Midbrain (tissue), 1 donor: Measurements from ENCODE around the gene EHMT1.
"Not testable (repeated sequence)": the region's sequence is repeated elsewhere in the genome, so short reads cannot be mapped to it uniquely, and the experiment has no call there.

Experiments
- DNase-seq: peaks from one replicate; lab custom pipeline; 2025; lab: John Stamatoyannopoulos, UW

EHMT1 gene

DNA sequence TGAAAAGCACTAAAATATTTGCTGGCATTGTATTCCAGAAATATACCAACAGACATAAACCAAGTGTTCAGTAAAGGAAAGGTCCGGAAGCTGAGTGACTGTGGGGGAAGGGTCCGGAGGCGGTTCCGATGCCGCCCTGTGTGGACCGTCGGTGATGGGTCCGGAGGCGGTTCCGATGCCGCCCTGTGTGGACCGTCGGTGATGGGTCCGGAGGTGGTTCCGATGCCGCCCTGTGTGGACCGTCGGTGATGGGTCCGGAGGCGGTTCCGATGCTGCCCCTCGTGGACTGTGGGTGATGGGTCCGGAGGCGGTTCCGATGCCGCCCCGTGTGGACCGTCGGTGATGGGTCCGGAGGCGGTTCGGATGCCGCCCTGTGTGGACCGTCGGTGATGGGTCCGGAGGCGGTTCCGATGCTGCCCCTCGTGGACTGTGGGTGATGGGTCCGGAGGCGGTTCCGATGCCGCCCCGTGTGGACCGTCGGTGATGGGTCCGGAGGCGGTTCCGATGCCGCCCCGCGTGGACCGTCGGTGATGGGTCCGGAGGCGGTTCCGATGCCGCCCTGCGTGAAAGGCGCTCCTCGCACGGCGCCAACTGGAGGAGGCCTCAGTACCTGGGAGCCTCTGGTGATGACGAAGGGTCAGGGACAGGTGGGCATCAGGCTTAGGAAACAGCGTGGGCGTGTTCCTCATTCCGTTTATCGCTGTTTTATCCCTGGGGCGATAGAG, 191.1 kb downstream of the EHMT1 start:
- DNase-seq = not testable (repeated sequence)

GRCh38 chr9:137811283-137811870, 192.6 kb downstream of the EHMT1 start:
- no peak for DNase-seq

GRCh38 chr9:137812356-137813023, 193.7 kb downstream of the EHMT1 start:
- no peak for DNase-seq

DNA sequence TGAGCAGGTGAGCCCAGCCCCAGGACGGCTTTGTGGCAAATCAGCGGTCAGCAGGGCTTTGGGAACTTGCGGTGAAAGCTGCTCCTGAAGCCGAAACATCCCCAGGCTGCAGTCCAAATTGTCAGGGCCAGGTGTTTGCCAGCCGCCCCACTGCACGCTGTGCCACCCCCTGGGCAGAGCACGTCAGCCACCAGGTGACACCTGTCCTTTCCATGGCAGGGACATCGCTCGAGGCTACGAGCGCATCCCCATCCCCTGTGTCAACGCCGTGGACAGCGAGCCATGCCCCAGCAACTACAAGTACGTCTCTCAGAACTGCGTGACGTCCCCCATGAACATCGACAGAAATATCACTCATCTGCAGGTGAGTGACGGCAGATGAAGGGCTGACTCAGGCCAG, 194.4 kb downstream of the EHMT1 start:
- no peak for DNase-seq

DNA sequence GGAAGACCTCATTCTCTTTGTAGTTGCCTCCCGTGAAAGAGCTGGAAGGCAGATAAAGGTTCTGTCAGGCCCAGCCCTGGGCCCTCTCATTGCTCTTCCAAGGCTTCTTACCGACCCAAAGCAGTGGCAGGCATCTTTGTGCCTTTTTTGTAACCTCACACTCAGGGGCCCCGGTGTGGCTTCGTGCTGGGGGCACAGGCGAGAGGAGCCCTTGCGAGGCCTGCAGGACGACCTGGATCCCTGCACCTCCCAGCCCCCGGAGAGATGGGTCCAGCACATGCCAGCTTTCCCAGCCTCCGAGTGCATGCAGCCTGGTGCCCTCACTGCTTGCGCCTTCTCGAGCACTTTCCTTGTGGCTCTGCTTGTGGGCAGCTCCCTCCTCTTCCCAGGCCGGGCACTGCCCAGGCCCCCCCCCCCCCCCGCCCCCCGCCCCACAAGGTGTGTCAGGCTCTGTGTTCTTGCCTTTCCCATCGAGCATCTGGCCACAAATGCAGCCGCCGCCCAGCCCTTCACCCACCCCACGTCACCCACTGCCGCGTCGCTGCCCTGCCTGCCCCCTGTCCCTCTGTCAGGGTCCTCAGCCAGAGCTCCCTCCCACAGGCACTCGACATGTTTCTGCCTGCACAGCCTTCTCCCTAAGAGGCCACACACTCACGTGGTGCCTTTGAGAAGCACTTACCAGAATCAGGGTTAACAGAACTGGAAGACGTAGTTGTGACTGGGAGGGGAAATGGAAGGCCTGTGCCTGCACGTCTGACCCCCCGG, 195.0 kb downstream of the EHMT1 start:
- DNase-seq = no peak

DNA sequence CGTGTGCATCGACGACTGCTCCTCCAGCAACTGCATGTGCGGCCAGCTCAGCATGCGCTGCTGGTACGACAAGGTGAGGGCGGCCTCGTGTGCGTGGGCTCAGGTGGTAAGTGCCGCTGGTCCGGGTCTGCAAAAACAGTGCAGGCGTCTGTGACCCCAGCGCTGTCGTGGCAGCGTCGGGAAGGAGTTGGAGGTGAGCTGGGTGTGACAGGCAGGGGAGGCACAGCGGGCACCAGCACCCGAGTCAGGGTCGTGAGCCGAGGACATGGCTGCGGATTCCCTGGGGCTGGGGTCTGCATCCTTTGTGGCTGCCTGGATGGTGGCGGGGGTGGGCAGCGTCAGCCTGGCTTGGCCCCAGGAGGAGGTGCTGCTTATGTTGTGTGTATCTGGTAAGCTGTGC, 195.6 kb downstream of the EHMT1 start:
- no peak for DNase-seq

DNA sequence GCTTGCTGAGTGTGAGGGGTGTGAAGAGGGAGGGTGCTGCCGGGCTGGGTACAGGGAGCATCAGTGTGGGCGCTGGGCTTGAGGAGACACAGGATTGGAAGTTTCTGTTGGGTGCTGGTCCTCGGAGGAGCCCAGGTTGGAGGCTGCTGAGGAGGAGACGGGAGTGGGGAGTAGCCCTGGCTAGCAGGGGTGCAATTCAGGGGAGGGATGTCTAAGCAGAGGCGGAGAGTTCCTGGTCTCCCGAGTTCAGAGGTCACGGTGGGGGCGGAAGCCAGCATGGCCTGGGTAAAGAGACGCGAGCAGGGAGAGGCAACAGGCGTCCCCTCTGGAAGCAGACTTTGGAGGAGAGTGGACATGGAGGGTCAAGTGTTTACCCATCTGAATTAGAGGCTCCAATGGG, 196.0 kb downstream of the EHMT1 start:
- DNase-seq = no peak

DNA sequence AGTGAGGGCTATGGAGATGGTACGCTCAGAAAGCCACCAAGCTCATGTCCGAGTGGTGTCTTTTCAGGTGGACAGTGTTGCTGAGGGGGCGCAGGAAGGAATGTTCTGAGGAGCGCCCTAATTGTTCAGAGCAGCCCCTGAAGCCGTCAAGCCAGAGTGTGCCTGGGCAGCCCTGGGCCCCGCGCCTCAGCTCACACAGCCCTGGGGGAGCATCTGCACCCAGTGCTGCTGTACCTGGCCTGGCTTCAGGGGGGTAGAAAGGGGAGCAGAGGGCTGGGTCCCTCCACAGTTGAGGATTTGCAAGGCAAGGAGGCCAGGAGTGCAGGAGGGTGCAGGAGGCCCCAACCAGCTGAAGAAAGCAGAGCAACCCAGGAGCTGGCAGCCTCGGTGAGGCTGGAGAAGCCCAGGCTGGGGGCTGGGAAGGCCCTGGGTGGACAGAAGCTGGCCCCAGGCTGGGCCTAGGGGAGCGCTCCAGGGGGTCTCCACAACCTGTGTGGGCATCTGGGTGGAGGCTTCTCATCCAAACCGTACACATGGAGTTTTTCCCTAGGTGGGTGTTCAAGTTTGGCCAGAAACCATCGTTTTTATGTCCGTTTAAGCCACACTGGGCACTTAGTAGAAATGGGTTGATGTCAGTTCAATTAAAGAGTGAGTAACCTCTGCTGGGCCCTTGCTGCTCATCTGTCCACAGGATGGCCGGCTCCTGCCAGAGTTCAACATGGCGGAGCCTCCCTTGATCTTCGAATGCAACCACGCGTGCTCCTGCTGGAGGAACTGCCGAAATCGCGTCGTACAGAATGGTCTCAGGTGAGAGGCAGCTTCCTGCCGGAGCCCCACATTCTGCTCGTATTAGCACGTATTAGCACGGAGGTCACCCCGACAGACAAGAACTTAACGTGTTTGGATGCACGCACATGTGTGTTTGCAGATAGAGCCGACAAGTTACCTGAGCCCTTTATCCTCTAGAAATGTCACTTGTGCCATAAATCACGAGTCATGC, 196.8 kb downstream of the EHMT1 start:
- no peak for DNase-seq

DNA sequence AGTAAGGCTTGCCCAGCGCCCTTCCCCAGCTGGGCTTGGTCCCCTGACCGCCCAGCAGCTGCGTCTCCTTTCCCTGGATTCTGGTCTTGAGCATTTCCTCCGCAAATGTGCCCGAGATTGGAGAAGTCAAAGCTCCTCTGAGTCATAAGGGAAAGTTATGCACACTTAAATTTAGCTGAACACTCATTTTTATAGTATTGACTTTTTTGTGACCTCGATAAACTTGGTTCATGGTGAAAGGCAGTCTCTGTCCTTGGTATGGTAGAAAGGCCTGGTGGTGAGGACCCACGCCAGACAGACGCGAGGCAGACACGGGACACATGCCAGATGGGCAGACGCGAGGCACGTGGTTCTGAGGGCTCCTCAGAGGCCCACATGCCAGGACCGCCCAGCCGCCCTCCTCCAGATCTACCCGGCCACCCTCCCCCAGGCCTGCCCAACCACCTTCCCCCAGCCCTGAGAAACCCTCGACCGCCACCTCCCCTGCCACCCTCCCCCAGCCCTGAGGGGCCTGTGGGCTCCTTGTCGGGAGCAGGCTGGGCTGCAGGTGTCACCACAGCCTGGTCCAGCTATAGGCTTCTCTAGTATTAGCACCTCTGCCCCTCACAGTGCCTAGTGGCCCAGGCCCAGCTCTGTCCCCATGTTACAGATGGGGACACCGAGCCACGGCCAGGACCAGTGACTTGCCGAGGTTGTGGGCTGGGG, 197.9 kb downstream of the EHMT1 start:
- DNase-seq = no peak

DNA sequence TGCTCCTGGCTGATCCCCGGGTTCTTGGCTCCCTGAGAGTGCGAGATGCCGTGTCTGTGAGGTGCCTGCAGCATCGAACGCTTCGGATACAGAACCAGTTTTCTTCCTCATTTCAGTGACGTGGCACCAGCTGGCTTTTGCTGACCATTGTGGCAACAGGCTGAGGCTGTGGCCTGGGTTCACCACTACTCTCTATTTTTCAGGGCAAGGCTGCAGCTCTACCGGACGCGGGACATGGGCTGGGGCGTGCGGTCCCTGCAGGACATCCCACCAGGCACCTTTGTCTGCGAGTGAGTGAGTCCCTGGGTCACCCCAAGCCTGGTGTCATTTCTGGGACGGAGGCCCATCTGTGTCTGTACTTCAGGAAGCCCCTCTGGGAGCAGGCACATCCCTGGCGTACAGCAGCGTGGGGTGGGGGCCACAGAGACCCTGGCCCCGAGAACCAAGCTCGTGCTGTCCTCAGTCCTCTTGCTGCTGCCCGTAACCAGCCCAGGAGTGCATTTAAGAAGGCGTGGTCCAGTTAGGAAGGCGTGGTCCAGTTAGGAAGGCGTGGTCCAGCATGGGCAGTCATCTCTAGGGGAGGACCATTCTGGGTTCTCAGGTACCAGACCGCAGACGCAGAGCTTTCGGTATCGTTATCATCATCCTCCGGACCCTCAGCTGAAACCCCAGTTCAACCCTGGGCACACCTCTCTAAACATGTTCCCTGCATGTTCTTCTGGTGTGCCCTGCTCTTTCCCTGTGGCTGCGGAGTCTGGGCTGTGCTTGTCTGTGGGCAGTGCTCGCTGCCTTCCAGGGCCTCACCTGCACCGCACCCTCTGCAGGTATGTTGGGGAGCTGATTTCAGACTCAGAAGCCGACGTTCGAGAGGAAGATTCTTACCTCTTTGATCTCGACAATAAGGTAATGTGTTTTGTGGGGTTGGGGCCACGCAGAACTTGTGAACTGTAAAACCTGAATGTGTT, 198.7 kb downstream of the EHMT1 start:
- no peak for DNase-seq

- DNase-seq = no peak
Measured at GRCh38 chr9:137818286-137818685, 199.5 kb downstream of the EHMT1 start.

- DNase-seq = no peak
Measured at GRCh38 chr9:137820161-137820855, 201.5 kb downstream of the EHMT1 start.

DNA sequence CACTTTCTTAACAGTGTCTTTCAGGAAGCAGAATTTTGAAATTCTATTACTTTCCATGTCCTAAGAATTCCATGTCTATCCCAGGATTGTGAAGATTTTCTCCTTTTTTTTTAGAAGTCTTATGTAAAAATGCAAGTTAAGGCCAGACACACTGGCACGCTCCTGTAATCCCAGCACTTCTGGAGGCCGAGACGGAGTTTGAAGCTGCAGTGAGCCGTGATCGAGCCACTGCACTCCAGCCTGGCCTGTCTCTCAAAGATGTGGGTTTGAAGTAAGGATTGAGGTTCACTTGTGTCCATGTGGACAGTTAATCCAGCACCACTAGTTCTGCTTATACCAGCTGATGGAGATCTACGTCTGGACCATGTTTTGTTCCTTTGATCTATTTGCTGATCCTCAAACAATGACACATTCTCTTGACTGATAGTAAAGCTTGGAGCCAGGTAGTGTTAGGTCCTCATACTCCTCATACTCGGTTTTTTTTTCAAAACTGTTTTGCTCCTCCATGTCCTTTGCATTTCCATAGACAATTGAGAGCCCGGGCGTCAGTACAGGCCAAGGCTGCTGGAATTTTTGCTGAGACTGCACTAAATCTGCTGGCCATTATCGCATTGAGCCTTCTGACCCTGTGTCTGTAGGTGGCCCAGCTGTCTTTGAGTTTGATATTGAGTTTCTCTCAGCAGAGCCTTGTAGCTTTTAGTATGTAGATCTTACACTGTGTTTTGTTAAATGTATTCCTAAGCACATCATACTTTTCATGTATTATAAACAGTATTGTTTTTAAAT, 205.4 kb downstream of the EHMT1 start:
- DNase-seq = no peak

DNA sequence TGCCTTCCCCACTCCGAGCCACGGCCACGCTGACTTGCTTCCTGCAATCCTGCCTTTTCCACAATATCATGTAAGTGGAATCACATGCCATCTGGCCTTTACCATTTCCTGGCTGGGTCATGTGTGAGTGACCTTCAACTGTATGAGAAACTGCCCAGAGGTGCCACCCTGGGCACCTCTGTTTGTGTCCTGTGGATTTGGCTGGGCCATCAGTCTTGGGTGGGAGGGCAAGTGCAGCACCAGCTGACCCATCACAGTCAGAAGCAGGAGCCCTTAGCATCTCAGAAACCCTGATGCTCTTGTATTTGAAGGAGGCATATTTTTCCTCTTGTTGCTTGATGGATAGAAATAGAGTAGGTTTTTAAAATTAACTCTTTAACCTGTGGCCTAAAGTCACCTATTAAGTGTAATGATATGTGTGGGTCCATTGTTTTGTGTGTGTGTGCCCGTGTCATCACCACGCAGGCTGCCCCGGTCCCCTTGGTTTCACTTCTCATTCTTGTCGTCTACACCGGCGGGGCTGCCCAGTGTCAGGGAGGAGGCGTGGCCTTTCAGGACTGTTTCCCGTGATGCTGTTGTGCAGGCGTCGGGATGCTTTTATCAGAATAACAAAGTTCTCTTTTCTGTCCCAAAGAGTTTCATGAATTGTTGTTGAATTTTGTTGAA, 206.7 kb downstream of the EHMT1 start:
- no peak for DNase-seq

- DNase-seq = no peak
Measured at GRCh38 chr9:137827908-137828526, 209.2 kb downstream of the EHMT1 start.

- DNase-seq = no peak
Measured at GRCh38 chr9:137828527-137829259, 209.9 kb downstream of the EHMT1 start.
